Measurements from ENCODE around the gene RAD51B.

RAD51B gene

GRCh38 chr14:68477110-68477455 is 657.5 kb downstream of the RAD51B start:
- no peak for DNase-seq

GRCh38 chr14:68477461-68478085 is 658.0 kb downstream of the RAD51B start:
- no peak for DNase-seq

- DNase-seq, result no peak
Observed at GRCh38 chr14:68479247-68479646, 659.7 kb downstream of the RAD51B start.

- no peak for DNase-seq
Observed at GRCh38 chr14:68482018-68482417, 662.4 kb downstream of the RAD51B start.

- DNase-seq, result no peak
Observed at GRCh38 chr14:68482772-68483395, 663.3 kb downstream of the RAD51B start.

- DNase-seq, result peak; percentile 64
Observed at GRCh38 chr14:68486033-68486732, 666.6 kb downstream of the RAD51B start.

- no peak for DNase-seq
Observed at GRCh38 chr14:68486809-68487208, 667.2 kb downstream of the RAD51B start.

- no peak for DNase-seq
Observed at GRCh38 chr14:68487805-68488590, 668.4 kb downstream of the RAD51B start.

GRCh38 chr14:68491793-68492192 is 672.2 kb downstream of the RAD51B start:
- no peak for DNase-seq

- no peak for DNase-seq
Observed at GRCh38 chr14:68492381-68493151, 673.0 kb downstream of the RAD51B start.

GRCh38 chr14:68493152-68493911 is 673.8 kb downstream of the RAD51B start:
- no peak for DNase-seq

- DNase-seq, result no peak
Observed at GRCh38 chr14:68495101-68496039, 675.8 kb downstream of the RAD51B start.

- DNase-seq, result no peak
Observed at GRCh38 chr14:68497011-68497410, 677.4 kb downstream of the RAD51B start.

- no peak for DNase-seq
Observed at GRCh38 chr14:68499451-68499850, 679.9 kb downstream of the RAD51B start.

- DNase-seq, result no peak
Observed at GRCh38 chr14:68501171-68501570, 681.6 kb downstream of the RAD51B start.

- DNase-seq, result no peak
Observed at GRCh38 chr14:68501614-68502052, 682.1 kb downstream of the RAD51B start.

GRCh38 chr14:68502230-68502629 is 682.7 kb downstream of the RAD51B start:
- DNase-seq, result no peak

GRCh38 chr14:68503186-68503825 is 683.7 kb downstream of the RAD51B start:
- DNase-seq, result no peak

GRCh38 chr14:68504861-68505260 is 685.3 kb downstream of the RAD51B start:
- no peak for DNase-seq

- DNase-seq, result peak; percentile 77
Observed at GRCh38 chr14:68506021-68506644, 686.6 kb downstream of the RAD51B start.

All from DMS53 (cell line).